ENCODE results near the gene BRSK1.

DNA sequence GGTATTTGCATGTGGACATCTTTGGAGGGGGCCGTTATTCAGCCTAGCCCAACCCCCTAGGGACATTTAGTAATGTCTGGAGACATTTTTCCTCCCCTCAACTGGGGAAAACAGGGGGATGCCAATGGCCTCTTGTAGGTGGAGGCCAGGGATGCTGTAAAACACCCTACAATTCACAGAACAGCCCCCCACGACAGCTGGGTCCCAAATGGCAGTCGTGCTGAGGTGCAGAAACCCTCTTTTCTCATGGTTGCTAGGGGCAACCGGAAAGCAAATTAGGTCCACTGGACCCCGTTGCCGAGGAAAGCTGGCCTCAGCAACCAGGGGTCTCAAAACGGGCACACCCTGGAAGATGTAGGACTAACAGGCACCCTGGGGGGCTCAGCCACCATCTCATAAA, 26.7 kb downstream of the BRSK1 start:
- TF ChIP-seq TAF1 (IDR thresholded peaks at IDR 0.05; ENCODE audit: low read depth), result no peak
- TF ChIP-seq, protein P1, sequence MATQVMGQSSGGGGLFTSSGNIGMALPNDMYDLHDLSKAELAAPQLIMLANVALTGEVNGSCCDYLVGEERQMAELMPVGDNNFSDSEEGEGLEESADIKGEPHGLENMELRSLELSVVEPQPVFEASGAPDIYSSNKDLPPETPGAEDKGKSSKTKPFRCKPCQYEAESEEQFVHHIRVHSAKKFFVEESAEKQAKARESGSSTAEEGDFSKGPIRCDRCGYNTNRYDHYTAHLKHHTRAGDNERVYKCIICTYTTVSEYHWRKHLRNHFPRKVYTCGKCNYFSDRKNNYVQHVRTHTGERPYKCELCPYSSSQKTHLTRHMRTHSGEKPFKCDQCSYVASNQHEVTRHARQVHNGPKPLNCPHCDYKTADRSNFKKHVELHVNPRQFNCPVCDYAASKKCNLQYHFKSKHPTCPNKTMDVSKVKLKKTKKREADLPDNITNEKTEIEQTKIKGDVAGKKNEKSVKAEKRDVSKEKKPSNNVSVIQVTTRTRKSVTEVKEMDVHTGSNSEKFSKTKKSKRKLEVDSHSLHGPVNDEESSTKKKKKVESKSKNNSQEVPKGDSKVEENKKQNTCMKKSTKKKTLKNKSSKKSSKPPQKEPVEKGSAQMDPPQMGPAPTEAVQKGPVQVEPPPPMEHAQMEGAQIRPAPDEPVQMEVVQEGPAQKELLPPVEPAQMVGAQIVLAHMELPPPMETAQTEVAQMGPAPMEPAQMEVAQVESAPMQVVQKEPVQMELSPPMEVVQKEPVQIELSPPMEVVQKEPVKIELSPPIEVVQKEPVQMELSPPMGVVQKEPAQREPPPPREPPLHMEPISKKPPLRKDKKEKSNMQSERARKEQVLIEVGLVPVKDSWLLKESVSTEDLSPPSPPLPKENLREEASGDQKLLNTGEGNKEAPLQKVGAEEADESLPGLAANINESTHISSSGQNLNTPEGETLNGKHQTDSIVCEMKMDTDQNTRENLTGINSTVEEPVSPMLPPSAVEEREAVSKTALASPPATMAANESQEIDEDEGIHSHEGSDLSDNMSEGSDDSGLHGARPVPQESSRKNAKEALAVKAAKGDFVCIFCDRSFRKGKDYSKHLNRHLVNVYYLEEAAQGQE (IDR thresholded peaks at IDR 0.05; ENCODE audit: low read depth), result no peak
- TF ChIP-seq, protein P2, sequence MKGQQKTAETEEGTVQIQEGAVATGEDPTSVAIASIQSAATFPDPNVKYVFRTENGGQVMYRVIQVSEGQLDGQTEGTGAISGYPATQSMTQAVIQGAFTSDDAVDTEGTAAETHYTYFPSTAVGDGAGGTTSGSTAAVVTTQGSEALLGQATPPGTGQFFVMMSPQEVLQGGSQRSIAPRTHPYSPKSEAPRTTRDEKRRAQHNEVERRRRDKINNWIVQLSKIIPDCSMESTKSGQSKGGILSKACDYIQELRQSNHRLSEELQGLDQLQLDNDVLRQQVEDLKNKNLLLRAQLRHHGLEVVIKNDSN (IDR thresholded peaks at IDR 0.05), result no peak
- TF ChIP-seq FOXM1 (IDR thresholded peaks at IDR 0.05; ENCODE audit: borderline replicate concordance, low read depth), result no peak
- TF ChIP-seq, protein P3, sequence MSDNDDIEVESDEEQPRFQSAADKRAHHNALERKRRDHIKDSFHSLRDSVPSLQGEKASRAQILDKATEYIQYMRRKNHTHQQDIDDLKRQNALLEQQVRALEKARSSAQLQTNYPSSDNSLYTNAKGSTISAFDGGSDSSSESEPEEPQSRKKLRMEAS (IDR thresholded peaks at IDR 0.05), result no peak
- no peak for TF ChIP-seq CEBPB (IDR thresholded peaks at IDR 0.05)
- no peak for TF ChIP-seq EP300 (IDR thresholded peaks at IDR 0.05; ENCODE audit: borderline replicate concordance)
- TF ChIP-seq EGR1 (IDR thresholded peaks at IDR 0.05), result no peak
- no peak for TF ChIP-seq YY1 (IDR thresholded peaks at IDR 0.05; ENCODE audit: low read depth)
- no peak for TF ChIP-seq NFIC (IDR thresholded peaks at IDR 0.05)
- no peak for TF ChIP-seq TCF12 (IDR thresholded peaks at IDR 0.05; ENCODE audit: low read depth)
- TF ChIP-seq RAD21 (IDR thresholded peaks at IDR 0.05; ENCODE audit: low read depth), result no peak
- TF ChIP-seq CREB1 (IDR thresholded peaks at IDR 0.05; ENCODE audit: low read depth), result no peak
